GM12873 (cell line): Measurements from ENCODE around the gene FGD4.

ENCODE experiments used
- CTCF ChIP-seq: IDR thresholded peaks from 2 replicates; pipeline ENCODE4 v1.5.1; 2012; ENCODE audit warnings: low read depth, mild to moderate bottlenecking, moderate library complexity, low read length, control low read depth; ENCODE audit not compliant: insufficient read depth; ENCODE audit errors: missing control alignments

FGD4 gene

GRCh38 chr12:32446316-32447119 is 47.2 kb downstream of the FGD4 start:
- TF ChIP-seq CTCF, result no peak

GRCh38 chr12:32448586-32448985 is 49.2 kb downstream of the FGD4 start:
- TF ChIP-seq CTCF, result no peak

- TF ChIP-seq CTCF, result no peak
Observed at GRCh38 chr12:32450363-32450762, 51.0 kb downstream of the FGD4 start.

GRCh38 chr12:32450768-32451167 is 51.4 kb downstream of the FGD4 start:
- TF ChIP-seq CTCF, result no peak

- no peak for TF ChIP-seq CTCF
Observed at GRCh38 chr12:32451816-32452215, 52.5 kb downstream of the FGD4 start.

GRCh38 chr12:32454075-32454474 is 54.7 kb downstream of the FGD4 start:
- no peak for TF ChIP-seq CTCF

- TF ChIP-seq CTCF, result no peak
Observed at GRCh38 chr12:32454866-32455265, 55.5 kb downstream of the FGD4 start.
